MCF 10A (cell line): ENCODE measurements around the gene COL9A1. TPM values are rescaled to one million over a fixed set of nuclear protein-coding genes. Genes with fewer than 3 reads are reported as not detected.

ENCODE experiments used
- BruUV-seq: library from RNA; stranded (reverse); fragments of 400-500 nt; replicated peaks from 2 replicates; lab custom pipeline; 2021; lab: Mats Ljungman, UMichigan
- CTCF ChIA-PET: fragments of 300-600 bp; sonication (Branson Sonifier 250); formaldehyde crosslinking; extraction: SDS; loops from one replicate; lab custom pipeline; 2021; ENCODE audit warnings: antibody characterized with exemption, inconsistent platforms; lab: Yijun Ruan, JAX
- POLR2A ChIA-PET: fragments of 300-600, 350-650 bp; sonication (Branson Sonifier 250); formaldehyde crosslinking; extraction: SDS; loops from one replicate; lab custom pipeline; 2020; ENCODE audit warnings: antibody characterized with exemption, inconsistent platforms; lab: Yijun Ruan, JAX
- DNase-seq: peaks from one replicate; pipeline ENCODE4 v3.0.0-alpha.2; 2018; ENCODE audit not compliant: unreplicated experiment
- H3K27ac Mint-ChIP-seq: one replicate; pipeline ENCODE4 v1.8.0; 2022; ENCODE audit warnings: mild to moderate bottlenecking, low read depth, mixed read lengths; ENCODE audit not compliant: unreplicated experiment
- H3K27me3 Mint-ChIP-seq: one replicate; pipeline ENCODE4 v1.8.0; 2022; ENCODE audit warnings: mixed read lengths; ENCODE audit not compliant: insufficient read depth, unreplicated experiment
- H3K36me3 Mint-ChIP-seq: one replicate; pipeline ENCODE4 v1.8.0; 2022; ENCODE audit warnings: mild to moderate bottlenecking, moderate library complexity, mixed read lengths; ENCODE audit not compliant: insufficient read depth, unreplicated experiment
- H3K4me1 Mint-ChIP-seq: one replicate; pipeline ENCODE4 v1.8.0; 2022; ENCODE audit warnings: mixed read lengths; ENCODE audit not compliant: insufficient read depth, unreplicated experiment
- H3K4me3 Mint-ChIP-seq: one replicate; pipeline ENCODE4 v1.8.0; 2022; ENCODE audit warnings: mild to moderate bottlenecking, moderate library complexity, mixed read lengths; ENCODE audit not compliant: unreplicated experiment
- H3K9me3 Mint-ChIP-seq: one replicate; pipeline ENCODE4 v1.8.0; 2022; ENCODE audit warnings: mixed read lengths; ENCODE audit not compliant: unreplicated experiment
- intact Hi-C: fragments of 100-400 bp; cut with micrococcal nuclease; formaldehyde crosslinking; loops from 2 replicates; pipeline ENCODE4 v1.14.1; 2022
- total RNA-seq: library from RNA; stranded (reverse); gene quantifications from 2 replicates; pipeline ENCODE4 v1.2.3, GENCODE V29; 2022
- TF ChIP-seq, protein P1 (sequence below): fragments of 200-600 bp; IDR thresholded peaks from one replicate; pipeline ENCODE4 v1.8.0; 2022; ENCODE audit warnings: antibody characterized with exemption, mild to moderate bottlenecking; ENCODE audit not compliant: unreplicated experiment

COL9A1 gene
- total RNA-seq, 1 experiment from 2014 or later, result not detected

DNA sequence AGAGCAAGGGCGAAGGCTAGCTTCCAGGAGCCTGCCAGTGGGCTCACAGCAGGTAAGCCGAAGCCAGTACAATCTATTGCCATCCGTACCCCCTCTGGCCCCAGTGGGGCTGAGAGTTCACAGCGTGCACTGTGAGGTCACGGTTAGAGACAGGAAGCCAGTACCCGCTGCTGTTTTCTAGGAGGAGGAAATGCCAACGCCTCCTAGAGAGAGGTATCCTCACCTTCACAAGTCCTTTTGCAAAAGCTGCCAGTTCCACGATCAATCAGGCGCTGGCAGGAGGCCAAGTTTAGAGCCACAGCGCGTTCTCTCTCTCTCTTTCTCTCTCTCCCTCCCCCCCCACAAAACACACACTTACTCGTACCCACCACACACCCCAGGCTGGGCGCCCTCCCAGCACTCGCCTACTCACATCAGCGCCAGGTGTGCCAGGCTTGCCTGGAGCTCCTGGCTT, 22.5 kb downstream of the COL9A1 start:
- H3K9me3 Mint-ChIP-seq, result no peaks in the 10 kb centered on the region
- TF ChIP-seq, protein P1, sequence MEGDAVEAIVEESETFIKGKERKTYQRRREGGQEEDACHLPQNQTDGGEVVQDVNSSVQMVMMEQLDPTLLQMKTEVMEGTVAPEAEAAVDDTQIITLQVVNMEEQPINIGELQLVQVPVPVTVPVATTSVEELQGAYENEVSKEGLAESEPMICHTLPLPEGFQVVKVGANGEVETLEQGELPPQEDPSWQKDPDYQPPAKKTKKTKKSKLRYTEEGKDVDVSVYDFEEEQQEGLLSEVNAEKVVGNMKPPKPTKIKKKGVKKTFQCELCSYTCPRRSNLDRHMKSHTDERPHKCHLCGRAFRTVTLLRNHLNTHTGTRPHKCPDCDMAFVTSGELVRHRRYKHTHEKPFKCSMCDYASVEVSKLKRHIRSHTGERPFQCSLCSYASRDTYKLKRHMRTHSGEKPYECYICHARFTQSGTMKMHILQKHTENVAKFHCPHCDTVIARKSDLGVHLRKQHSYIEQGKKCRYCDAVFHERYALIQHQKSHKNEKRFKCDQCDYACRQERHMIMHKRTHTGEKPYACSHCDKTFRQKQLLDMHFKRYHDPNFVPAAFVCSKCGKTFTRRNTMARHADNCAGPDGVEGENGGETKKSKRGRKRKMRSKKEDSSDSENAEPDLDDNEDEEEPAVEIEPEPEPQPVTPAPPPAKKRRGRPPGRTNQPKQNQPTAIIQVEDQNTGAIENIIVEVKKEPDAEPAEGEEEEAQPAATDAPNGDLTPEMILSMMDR, result no peak
- H3K4me1 Mint-ChIP-seq, result no peaks in the 10 kb centered on the region
- POLR2A ChIA-PET, result no interaction called here
- no peak overlapping the region for H3K27ac Mint-ChIP-seq
- DNase-seq, result no peak
- H3K4me3 Mint-ChIP-seq, result no peak overlapping the region
- intact Hi-C loops, result no loop called here
- CTCF ChIA-PET, result interaction anchor here (0.5 to 1.2 kb wide), 3 partner anchors 12 to 733 kb away, joined by 3 read pairs; no protein-coding TSS in a partner anchor
- no peaks in the 10 kb centered on the region for H3K36me3 Mint-ChIP-seq
- H3K27me3 Mint-ChIP-seq, result peaks cover 68% of the 10 kb centered on the region
- BruUV-seq, result no TSS peak

DNA sequence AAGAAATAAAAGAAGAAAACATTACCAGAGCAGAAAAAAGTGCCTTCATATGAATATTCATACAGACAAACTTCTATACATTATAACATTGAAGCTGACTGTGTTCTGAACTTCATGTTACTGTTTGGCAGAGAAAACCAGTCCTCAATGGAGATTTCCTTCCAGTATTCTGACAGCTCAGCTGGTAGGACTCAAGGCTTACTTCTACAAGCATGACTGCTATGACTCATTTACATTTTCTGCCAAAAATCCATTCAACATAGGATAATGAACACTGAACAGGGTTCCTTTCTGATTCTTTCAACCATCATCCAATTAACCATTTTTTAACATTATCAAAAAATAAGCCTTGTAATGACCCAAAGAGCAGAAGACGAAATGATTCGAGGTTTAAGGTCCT, 25.4 kb downstream of the COL9A1 start:
- ChIA-PET CTCF (interaction anchor here (0.6 to 1.7 kb wide), 2 partner anchors 92 to 768 kb away, joined by 4 to 6 read pairs; no protein-coding TSS in a partner anchor), POLR2A (interaction anchor here (0.6 to 1.0 kb wide), 2 partner anchors 481 to 692 kb away, joined by 3 read pairs; partner anchors contain the start of gene LMBRD1)
- TF ChIP-seq, protein P1, result no peak
- no peak overlapping the region for H3K4me3 Mint-ChIP-seq
- peak; percentile 32 for DNase-seq
- peaks cover 93% of the 10 kb centered on the region for H3K27me3 Mint-ChIP-seq
- no peaks in the 10 kb centered on the region for H3K9me3 Mint-ChIP-seq
- no peak overlapping the region for H3K27ac Mint-ChIP-seq
- H3K4me1 Mint-ChIP-seq, result no peaks in the 10 kb centered on the region
- no TSS peak for BruUV-seq
- no peaks in the 10 kb centered on the region for H3K36me3 Mint-ChIP-seq
- intact Hi-C loops, result no loop called here

DNA sequence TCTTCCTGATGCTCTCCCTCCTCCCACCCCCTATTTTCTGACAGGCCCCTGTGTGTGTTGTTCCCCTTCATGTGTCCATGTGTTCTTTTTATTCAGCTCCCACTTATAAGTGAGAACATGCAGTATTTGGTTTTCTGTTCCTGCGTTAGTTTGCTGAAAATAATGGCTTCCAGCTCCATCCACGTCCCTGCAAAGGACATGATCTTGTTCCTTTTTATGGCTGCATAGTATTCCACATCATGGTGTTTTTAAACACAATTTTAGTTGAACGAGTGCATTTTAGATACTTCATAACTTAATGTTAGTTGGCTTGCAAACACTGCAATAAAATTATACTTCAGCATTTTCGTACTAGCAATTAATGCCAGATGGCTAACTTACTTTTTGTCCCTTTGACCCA, 28.5 kb downstream of the COL9A1 start:
- no TSS peak for BruUV-seq
- H3K4me3 Mint-ChIP-seq, result no peak overlapping the region
- no peaks in the 10 kb centered on the region for H3K36me3 Mint-ChIP-seq
- TF ChIP-seq, protein P1, result no peak
- no peaks in the 10 kb centered on the region for H3K4me1 Mint-ChIP-seq
- peaks cover 92% of the 10 kb centered on the region for H3K27me3 Mint-ChIP-seq
- DNase-seq, result no peak
- H3K27ac Mint-ChIP-seq, result no peak overlapping the region
- intact Hi-C loops, result no loop called here
- ChIA-PET CTCF (no interaction called here), POLR2A (no interaction called here)
- H3K9me3 Mint-ChIP-seq, result no peaks in the 10 kb centered on the region

DNA sequence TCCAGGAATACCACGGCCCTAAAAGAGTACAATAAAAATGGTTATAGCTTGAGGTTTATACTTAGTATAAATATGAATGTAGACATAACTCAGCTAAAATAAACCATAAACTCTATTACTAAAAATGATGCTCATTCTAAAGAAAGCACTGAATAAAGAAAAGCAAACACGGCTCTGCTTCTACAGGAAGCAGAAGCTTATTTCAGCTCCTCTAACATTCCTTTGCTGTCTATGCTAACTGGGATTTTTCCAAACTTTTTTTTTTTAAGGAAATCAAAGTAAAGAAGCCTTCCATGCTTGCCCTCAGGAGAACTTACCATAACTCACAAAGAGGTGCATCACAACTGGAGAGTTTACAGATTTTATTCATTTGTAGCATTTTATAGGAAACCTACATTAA, 30.8 kb downstream of the COL9A1 start:
- TF ChIP-seq, protein P1, result no peak
- Mint-ChIP-seq H3K27me3 (peaks cover 92% of the 10 kb centered on the region), H3K4me3 (no peak overlapping the region), H3K27ac (no peak overlapping the region), H3K9me3 (no peaks in the 10 kb centered on the region), H3K4me1 (no peaks in the 10 kb centered on the region), H3K36me3 (no peaks in the 10 kb centered on the region)
- BruUV-seq, result no TSS peak
- intact Hi-C loops, result no loop called here
- ChIA-PET POLR2A (interaction anchor here (0.6 kb wide), 1 partner anchor 159 kb away, joined by 4 read pairs; no protein-coding TSS in a partner anchor), CTCF (interaction anchor here (0.7 kb wide), 1 partner anchor 41 kb away, joined by 3 read pairs; no protein-coding TSS in a partner anchor)
- DNase-seq, result no peak
